GM21723 (cell line): ENCODE measurements around the gene CLEC7A.

Source experiments
- ATAC-seq: cut with Tn5 transposase; IDR thresholded peaks from one replicate; pipeline ENCODE4 v1.9.1; 2021; ENCODE audit warnings: mild to moderate bottlenecking, moderate library complexity; ENCODE audit not compliant: unreplicated experiment

The CLEC7A gene

DNA sequence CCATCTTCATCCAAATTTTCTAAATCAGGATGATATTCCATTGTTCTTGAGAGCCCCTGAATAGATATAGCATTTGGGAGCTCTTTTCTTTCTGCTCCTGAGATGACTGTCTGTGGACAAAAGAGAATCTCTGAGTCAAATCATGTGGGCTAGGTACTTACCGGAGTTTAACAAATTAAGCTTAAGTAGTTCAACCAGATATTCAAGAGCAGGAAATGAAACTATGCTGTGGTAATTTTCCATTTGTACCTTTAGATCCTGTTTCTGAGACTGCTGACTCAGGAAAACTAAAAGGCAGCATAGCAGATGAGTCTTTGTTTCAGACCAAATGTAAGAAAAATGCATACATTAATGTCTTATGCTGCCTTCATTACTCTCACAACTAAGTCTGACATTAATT lies at the start of gene CLEC7A:
Gene CLEC7A (minus strand): TSS at position 158 of the 400 bp plus-strand sequence. CDS start 117 bp downstream, at position 41.
- peak; percentile 93 for ATAC-seq

DNA sequence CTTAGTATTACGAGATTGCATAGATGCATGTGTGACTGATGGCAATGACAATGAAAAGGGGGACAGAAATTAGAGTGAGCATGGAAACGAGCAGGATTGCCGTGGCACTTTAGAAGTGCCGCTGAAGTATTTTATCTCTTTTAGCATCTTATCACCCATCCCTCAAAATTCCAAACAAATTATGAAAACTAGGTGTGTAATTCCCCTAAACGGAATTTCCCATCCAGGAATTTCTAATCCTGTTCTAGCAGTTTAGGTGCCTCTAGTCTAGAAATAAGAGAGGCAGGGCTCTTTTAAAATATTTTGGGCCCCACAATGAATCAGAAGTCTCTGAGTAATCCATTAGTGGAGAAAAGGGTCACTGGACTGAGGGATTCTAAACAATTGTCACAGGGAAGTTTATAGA lies 49.8 kb upstream of the CLEC7A start:
- no peak for ATAC-seq

DNA sequence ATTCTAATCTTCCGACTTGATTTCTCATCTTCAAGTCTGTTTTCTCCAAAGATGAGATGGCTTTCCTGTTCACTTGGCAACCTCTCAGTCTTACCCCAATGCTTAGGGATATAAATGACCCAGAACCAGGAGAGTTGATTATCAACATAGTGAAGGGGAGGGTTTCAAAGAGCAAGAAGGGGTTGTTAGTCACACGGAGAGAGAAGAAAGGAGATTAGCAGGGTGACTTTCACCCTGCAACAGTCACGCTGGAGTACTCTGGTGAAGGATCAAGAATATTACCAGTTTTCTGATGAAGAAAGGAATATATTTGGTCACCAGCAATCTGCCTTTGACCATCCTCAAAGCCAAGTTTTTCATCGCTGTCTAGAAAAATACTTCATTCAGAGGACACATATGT lies 48.8 kb upstream of the CLEC7A start, which contains the start of gene TMEM52B:
Gene TMEM52B (plus strand): TSS at position 212 of the 400 bp plus-strand sequence. CDS start 543 bp downstream, outside the sequence.
- no peak for ATAC-seq

DNA sequence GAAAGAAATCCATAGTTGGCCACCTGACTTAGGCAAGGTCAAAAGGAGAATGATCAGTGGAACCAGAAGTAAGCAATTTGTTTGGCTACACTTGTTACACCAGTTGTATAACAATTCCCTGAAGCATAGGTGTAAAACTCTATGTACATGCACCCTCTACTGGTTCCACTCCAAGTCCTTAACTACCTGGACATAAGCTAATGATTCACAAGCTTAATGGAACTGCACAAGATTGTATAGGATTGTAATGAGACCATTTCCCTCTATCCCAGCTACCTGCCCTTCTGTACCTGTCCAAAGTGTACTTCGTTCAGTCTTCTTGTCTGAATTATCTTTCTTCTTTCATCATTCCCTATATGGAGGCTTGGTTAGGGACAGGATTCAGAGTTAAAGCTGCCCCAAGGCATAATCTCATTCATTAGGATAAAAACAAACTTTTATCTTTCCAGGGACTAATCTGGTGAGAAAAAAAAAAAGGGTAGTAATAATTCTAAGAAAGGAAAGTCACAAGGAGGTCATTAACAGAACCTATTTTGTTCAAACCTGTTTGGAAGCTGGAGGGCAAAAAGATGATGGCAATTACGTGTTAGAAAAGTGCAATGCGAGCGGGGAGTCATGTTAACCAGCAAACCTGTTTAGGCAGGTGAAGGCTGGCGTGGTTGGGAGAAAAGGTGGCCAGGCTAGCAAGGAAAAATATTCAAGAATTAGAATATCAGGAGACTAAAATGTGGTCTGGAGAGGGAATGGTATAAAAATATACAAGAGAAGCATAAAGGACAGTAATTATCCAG lies 46.0 kb upstream of the CLEC7A start:
- ATAC-seq, result no peak

DNA sequence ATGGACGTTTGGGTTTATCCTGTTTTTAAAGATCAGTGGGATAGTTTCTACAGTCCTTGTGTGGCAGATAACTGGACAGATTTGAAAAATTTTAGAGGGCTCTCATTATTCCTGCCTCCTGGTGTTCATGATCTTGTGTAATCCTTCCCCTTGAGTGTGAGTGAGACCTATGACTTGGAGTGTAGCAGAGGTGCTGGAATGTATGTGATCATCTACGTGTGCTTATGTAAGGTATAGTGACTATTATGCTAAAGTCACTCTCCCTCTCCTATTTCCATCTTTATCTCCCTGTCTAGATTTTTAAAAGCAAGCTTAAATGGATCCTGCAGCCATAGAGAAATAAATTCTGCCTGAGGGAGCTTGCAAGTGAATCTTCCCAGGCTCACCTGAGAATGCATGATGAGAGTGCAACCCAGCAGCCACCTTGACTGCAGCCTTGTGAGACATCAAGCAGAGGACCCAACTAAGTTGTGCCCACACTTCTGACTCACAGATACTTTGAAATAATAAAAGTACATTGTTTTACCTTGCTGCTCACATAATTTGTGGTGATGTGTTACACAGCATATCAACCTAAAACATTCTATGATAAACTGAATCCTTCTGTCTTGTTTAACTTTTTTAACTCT lies 45.1 kb upstream of the CLEC7A start:
- no peak for ATAC-seq

DNA sequence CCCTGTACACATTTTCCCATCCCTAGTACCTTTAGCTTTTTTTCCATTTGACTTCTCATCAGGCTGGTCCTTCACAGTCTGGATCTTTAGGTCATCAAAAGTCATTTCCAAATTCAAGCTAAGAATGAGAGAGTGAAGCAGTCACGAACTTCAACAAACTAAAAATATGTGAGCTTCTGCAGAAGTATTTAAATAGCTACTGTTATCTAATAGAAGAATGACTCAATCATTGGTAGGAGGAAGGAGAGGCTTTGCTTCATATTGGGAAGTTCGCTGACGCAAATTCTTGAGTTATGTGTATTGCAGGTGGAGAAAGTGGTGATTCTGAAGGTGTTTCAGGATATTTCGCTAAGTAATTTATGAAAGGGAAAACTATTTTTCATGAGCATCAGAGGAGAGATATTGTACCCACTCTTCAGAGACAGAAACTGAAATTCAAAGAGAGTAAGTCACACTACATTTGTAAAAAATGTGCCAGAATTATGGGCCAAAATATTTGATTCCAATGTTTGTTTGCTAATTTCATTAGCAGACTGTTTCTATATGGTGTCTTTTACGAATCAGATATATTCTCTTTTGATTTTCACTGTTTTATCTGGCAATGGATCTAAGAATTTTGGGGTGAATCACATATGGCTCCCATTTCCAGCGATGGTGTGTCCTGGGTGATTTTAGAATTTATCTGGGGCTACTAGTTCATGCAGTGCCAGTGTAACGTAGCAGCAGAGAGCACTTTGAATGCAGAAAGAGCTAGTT lies 42.2 kb upstream of the CLEC7A start, which contains the start of gene OLR1:
Gene OLR1 (minus strand): TSS at position 160 of the 756 bp plus-strand sequence. CDS start 55 bp downstream, at position 105.
- ATAC-seq, result no peak

DNA sequence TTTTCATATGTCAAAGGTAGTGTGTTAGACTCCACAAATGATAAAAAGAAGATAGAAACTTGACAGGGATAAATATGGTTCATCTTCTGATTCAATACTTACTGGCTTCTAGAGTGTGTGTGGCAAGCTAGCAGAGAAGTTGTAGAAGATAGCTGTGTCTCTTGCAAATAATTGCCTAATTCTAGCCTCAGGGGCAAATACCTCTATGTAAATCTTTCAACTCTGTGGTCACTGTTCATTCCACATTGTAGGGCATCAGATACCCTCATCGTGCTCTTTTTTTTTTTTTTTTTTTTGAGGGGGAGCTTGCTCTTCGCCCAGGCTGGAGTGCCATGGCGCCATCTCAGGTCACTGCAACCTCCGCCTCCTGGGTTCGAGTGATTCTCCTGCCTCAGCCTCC lies 40.2 kb upstream of the CLEC7A start:
- ATAC-seq, result no peak

DNA sequence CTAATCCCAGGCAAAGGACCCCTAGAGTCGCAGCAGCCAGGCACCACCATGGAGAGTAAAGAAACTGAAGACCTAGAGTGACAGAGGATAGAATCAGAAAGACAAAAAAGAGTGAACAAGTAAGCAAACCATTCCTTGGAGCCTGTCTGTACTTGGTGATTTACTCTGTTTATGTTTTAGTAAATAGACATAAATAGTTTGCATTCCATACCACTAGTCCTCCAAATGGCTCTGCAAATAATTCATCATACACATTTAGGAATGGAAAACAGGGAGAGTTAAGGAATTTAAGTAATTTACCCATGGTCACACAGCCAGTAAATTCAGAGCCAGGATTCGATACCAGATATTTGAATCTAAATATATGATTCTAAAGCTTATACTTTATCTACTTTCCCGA lies 39.1 kb upstream of the CLEC7A start:
- no peak for ATAC-seq

DNA sequence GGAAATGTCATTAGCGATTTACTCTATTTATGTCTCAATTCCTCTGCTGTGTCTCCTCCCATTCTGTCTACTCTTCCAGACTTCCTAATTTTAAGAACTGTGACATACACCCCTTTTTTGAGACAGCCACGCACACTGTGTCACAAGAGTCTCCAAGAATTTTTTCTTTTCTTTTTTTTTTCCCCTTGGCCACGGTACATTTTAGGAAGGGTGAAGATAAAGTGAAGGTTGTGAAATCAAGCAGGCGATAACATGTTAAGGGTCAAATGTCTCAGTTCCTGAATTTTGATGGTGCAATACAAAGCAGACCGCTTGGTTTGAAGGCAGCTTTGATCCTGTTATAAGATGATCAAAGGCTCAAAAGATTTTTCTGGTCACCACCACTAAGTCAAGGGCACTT lies 37.6 kb upstream of the CLEC7A start:
- no peak for ATAC-seq

DNA sequence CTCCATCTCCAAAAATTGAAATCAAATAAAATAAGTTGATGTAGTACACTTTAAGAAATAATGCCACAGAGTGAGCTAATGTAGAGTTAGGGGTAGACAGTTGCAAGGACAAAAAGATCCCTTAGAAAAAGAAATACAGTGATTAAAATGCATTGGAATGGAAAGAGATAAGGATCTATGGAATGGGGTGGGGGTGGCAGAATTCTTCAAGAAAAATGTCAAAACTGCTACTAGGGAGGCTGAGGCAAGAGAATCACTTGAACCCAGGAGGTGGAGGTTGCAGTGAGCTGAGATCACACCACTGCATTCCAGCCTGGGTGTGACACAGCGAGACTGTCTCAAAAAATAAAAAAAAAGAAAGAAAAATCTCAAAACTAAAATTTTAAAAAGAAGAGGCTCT lies 35.4 kb upstream of the CLEC7A start:
- no peak for ATAC-seq

DNA sequence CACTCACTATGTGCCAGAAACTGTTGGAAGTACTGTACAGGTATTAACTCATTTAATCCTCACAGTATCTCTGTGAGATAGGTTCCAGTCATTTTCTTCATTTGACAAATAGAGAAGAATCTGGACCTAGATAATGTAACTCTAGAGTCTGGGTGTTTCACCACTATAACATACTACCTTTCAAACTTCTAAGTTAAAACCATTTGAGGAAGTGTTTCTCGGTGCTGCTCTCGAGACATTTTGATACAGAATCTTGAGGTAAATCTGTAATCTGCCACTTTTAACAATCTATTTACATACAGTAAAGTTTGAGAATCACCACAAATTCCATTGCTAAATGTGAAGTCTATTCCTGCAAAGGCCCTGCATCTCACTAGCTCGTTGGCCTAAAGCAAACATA lies 33.1 kb upstream of the CLEC7A start:
- no peak for ATAC-seq

DNA sequence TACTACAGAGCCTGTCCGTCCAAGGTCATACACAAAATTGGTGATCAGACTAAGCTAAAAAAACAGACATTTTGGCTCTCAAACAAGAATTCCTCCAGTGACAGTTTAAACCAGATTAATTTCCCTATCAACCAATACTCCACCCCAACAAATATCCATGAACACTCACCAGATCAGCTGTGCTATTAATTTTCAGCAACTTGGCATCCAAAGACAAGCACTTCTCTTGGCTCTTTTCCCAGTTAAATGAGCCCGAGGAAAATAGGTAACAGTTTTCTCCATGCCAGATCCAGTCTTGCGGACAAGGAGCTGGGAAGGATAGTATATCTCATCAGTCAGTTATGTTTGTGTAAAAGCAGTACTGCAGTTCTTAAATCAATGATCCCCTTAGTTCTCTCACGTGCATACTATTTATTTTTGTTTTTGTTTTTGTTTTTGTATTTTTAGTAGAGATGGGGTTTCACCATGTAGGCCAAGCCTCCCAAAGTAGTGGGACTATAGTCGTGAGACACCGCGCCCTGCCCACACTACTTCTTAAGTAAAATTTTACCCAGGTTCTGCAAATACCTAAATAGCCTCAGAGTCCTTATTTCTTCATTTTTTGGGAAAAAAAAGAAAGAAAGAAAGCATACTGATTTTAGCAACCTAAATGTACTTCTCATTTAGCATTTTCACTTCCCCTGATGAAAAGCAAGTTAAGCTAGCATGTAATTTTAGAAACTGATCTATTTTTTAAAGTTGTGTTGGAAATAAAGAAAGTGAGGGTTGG lies 30.8 kb upstream of the CLEC7A start:
- ATAC-seq, result no peak

DNA sequence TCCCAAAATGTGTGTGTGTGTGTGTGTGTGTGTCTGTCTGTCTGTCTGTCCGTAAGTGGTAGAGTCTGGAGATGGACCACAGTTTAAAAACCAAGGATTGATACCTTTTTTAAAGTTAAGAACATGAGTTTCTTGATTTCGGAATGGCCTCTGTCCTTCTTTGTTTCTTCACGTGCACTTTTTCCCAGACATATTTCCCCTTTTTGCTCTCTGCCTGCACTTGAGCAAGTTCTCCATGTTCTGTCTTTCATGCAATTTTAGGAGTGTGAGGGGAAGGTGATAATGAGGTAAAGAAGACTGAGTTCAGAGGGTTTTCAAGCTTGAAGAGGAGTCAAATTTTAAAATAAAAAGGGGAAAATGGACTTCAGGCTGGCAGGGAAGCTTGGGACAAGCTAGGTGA lies 29.3 kb upstream of the CLEC7A start:
- no peak for ATAC-seq

DNA sequence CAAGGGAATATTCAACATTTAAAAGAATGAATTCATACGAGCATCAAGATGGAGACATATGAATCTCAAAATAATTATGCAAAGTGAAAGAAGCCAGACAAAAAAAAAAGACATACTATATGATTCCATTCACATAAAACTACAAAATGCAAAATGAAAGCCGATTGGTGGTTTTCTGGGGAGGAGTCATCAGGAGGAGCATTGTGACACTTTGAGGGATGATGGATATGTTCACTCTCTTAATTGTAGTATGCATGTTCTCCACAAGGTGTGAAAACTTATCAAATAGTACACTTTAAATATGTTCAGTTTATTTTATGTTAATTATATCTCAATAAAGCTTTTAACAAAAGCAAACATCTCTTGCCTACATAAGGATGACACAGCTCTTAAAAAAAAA lies 28.4 kb upstream of the CLEC7A start:
- ATAC-seq, result no peak

DNA sequence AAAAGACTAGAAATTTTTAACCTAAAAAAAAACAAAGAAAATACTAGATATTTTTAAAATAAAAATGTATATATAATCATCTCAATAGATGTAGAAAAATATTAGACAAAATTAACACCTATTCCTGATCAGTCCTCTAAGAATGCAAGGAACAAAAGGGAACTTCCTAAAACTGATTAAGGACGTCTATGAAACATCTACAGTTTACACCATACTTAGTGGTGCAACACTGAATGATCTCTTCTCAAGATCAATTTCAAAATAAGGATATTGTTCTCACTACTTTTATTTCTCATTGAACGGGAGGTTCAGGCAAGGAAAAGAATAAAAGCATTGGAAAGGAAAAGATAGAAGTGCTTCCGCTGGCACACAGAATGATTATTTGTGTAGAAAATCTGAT lies 26.0 kb upstream of the CLEC7A start:
- no peak for ATAC-seq

DNA sequence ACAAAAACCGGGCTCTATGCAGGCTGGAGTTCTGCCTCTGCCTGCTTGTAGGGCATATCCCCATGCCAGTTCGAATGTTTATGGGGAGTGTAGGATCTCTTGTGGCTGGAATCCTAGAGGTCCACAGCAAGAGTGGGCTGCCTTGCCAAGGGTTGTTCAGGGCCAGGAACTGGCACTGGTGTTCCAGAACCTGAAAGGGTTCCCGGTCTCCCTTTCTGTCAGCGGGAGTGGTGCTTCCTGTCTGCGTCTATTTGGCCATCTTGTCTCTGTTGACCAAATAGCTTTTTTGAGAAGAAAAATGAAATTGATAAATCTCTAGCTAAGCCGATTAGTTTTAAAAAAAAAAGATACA lies 24.1 kb upstream of the CLEC7A start:
- no peak for ATAC-seq

DNA sequence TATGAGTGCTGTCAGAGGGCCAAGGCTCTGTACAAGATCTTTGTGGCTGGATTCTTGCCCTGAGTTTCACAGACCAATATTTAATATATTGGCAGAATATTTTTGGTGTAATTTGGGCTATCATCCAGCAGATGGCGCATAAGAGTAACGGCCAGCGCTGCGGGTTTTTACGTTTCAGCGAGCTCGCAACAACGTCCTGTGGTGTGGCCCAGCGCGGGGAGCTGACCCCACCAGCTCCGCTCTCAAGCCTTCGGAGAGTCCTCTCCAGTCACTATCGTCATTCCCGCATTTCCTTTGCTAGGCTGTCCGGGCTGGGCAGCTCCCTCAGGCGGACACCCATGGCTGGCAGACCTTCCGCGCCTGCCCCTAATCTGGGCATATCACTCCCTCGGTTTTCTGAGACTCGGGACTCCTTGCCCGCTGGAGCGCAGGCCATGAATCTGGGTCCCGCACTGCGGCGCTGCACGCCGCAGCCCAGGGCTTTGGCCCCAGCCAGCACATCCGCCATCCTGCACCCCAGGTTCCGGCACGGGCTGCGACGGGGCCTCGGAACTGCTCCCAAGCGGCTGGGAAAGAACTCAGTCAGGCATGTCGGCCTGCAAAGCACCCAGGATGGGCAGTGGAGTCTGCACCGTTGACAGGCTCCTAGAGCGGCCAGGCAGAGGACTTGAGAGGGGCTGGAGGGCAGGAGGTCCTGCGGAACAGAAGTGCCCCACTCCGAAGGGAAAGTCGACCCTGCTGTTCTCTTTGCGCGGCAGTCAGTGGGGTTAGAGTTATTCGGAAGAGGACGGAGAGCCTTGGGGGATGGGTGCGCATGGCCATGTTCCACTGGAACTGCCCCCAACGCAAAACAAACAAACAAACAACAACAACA lies 23.5 kb upstream of the CLEC7A start:
- no peak for ATAC-seq

DNA sequence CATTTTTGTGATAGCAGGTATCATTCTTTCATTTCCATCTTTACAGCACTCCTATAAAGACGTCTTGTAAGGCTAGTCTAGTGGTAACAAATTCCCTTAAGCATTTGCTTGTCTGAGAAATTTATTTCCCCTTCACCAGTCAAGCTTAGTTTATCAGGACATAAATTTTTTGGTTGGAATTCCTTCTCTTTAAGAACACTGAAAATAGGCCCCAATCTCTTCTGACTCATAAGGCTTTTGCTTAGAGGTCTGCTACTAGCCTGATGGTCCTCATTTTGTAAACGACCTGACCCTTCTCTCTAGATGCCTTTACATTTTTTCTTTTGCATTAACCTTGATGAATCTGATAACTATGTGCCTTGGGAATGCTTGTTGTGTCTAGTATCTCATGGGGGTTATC lies 21.6 kb upstream of the CLEC7A start:
- ATAC-seq, result no peak

DNA sequence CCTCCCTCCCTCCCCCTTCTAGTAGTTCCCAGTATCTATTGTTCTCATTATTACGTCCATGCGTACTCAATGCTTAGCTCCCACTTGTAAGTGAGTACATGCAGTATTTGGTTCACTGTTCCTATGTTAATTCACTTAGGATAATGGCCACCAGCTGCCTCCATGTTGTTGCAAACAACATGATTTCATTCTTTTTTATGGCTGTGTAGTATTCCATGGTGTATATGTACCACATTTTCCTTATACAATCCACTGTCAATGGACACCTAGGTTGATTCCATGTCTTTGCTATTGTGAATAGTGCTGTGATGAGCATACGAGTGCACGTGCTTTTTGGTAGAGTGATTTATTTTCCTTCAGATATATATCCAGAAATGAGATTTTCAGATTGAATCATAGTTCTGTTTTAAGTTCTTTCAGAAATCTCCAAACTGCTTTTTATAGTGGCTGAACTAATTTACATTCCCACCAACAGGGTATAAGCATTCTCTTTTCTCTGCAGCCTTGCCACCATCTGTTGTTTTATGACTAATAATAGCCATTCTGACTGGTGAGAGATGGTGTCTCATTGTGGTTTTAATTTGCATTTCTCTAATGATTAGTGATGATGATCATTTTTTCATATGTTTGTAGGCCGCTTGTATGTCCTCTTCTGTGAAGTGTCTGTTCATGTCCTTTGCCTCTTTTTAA lies 17.9 kb upstream of the CLEC7A start:
- peak; percentile 83 for ATAC-seq
